GM21619 (cell line): ENCODE data around the gene SLC66A3.

Experiments used
- ATAC-seq: cut with Tn5 transposase; IDR thresholded peaks from one replicate; pipeline ENCODE4 v1.9.1; 2021; ENCODE audit not compliant: unreplicated experiment

The SLC66A3 gene

DNA sequence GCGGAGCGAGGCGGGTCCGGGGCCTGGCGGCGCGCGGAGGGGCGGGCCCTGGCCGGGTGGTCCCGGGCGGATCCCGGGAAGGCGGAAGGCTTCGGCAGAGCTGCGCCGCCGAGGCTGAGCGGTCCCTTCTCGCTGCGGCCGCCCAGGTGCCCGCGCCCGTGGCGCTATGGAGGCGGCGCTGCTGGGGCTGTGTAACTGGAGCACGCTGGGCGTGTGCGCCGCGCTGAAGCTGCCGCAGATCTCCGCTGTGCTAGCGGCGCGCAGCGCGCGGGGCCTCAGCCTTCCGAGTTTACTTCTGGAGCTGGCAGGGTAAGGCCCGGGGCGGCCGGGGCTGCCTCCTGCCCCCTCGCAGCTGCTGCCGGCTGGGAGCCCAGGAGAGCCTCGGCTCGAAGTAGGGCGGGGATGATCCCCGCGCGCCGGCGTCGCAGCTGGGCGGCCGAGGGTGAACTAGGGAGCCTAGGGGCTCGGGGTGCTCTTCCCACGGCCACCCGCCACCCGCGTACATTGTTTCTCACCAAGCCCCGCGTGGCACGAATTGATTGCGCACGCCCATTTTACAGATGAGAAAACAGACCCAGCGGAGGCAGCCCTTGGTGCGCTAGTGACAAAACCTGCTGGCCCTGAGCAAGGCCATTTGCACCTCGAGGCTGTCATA is at the start of gene SLC66A3:
TSS of gene SLC66A3 (plus strand) at position 87 of the 655 bp plus-strand sequence. CDS start at position 167, 80 bp downstream.
- ATAC-seq: peak; percentile 70

DNA sequence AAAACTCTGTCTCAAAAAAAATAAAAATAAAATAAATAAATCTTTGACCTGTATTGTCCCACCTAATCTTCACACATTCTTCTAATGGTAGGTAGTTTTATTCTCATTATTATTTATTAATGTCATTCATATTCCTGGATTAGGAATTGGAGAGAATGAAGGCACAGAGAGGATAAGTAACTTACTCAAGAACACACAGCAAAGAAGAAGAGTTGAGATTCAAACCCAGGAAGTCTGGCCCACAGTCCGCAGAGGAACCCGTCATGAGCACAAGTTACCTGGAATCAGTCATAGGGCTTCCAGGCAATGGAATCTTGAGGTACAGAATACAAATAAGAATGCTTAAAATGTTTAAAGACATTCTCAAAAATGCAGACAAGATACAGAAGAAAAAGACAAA is 46.3 kb upstream of the SLC66A3 start:
- no peak for ATAC-seq

DNA sequence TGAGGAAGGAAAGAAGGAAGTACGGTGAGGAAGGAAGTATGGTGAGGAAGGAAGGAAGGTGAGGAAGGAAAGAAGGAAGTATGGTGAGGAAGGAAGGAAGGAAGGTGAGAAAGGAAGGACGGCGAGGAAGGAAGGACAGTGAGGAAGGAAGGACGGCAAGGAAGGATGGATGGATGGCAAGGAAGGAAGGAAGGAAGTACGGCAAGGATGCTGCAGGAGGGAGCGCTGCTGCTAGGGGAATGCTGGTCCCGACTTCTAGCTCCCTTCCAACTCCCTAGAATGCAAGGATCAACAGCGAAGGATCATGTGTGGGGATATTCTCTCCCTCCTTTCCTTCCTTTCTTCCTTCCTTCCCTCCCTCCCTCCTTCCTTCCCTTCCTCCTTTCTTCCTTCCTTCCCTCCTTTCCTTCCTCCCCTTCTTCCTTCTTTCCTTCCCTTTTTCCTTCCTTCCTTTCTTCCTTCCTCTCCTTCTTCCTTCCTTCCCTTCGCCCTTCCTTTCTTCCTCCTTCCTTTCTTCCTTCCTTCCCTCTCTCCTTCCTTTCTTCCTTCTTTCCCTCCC is 42.3 kb upstream of the SLC66A3 start:
- no peak for ATAC-seq

DNA sequence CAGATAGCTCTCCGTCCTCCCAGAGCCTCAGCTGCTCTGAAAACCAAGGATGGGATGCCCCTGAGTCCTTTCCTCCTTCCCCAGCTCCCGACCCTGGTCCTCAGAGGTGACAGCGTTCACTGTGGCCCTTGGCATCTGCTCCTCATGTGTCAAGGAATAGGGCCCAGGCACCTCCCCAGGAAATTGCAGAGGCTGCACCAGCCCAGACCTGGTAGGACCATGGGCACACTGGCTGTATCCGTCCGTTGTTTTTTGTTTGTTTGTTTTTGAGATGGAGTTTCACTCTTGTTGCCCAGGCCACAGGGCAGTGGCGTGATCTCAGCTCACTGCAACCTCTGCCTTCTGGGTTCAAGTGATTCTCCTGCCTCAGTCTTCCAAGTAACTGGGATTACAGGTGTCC is 37.5 kb upstream of the SLC66A3 start:
- no peak for ATAC-seq

DNA sequence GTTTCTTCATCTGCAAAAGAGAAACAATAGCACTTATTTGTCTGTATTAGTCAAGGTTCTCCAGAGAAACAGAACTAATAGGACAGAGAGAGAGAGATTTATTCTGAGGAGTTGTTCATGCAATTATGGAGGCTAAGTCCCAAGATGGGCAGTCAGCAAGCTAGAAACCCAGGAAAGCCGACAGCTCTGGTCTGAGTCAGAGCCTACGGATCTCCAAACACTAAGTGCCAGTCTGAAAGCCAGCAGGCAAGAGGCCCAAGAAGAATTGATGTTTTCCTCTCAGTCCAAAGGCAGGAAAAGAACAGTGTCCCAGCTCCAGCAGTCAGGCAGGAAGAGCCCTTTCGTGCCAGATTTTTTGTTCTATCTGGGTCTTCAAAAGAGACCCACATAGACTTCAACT is 36.5 kb upstream of the SLC66A3 start:
- ATAC-seq: no peak

DNA sequence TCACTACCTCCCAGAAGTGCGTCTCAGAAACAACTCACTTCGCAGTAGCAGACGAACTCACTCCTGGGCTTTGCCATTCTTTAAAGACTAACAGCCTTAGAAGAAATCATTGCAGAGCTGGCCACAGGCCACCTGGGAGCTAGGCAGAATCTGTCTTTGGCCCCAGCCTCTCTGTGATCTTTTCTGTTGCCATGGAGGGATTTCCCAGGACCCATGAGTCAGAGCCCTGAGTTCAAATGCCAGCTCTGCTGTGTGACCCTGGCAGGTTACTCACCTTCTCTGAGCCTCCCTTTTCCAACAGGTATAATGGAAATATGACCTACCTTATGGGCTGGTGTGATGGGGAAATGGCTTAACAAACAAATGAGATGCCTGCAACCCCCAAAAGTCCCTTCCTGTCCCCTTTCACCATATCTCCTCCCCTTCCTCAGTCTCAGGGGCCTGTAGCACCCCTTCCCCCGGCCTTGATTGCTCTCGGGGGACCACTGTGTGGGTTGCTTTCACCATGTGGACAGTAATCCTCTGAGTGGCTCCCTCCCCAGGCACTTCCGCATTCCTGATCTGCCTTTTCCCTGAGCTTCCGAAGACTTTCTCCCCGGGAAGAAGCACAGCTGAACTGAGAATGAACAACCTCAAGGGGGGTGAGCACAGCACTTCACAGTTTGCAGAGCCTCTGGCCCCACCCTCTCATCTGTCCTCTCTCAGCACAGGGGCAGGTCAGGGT is 34.0 kb upstream of the SLC66A3 start:
- no peak for ATAC-seq

DNA sequence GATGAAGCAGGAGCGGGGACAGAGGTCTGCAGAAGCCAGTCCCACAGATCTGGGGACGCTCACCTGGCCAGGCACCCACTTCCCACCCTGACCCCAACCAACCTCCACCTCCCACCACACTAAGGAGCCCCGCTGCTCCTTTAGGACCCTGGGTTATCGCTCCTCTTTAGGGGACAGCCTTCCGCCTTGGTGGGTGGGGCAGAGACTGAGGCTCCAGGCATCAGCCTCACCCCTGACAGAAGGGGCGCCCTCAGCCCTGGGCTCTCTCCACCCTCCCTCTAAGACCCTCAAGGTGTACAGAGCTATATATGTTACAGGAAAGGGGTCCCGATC is 33.5 kb upstream of the SLC66A3 start:
- ATAC-seq: no peak

DNA sequence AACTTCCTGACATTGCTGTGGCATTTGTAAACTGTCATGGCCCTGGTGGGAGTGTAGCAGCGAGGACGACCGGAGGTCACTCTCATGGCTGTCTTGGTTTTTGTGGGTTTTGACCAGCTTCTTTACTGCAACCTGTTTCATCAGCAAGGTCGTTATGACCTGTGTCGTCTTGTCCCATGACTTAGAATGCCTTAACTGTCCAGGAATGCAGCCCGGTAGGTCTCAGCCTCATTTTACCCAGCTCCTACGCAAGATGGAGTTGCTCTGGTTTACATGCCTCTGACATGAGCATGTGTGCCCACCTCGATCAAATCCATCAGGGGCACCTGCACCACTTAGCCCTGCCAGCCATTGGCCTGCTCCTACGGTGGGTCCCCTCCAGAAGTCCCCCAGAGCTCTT is 32.9 kb upstream of the SLC66A3 start:
- no peak for ATAC-seq

DNA sequence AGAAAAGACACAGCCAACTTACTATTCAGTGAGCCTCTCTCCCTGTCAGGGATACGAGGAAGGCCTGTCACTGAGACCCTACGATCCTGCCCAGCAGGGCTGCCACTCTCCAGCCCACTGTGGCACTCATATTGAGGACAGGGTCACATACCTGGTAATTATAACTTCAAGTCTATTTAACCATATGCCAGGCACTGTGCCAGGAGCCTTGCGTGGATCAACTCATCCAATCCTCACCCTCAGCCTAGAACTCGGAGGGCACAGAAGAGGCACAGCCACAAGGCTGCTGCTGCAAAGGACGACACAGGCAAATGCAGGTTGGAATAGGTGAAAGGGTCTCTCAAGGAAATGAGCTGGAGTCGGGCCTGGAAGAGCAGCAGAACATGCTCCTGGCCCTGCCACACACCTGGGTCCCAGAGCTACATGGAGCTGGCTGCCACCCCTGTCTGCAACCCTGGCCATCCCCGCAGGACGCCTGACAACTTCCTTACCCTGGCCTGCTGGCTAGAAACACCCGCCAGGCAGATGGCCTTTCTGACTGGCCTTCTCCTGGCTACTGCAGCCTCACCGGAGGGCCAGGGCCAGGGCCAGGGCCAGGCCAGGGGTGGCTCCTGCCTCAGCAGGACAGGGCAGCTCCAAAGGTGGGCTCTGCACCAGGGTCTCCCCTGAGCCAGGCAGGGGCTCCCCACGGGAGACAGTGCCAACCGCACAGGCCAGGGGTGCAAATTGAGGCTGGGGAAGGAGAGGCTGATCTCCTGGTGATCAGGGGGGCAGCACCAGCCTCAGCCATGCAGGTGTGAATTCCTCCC is 32.1 kb upstream of the SLC66A3 start:
- no peak for ATAC-seq

DNA sequence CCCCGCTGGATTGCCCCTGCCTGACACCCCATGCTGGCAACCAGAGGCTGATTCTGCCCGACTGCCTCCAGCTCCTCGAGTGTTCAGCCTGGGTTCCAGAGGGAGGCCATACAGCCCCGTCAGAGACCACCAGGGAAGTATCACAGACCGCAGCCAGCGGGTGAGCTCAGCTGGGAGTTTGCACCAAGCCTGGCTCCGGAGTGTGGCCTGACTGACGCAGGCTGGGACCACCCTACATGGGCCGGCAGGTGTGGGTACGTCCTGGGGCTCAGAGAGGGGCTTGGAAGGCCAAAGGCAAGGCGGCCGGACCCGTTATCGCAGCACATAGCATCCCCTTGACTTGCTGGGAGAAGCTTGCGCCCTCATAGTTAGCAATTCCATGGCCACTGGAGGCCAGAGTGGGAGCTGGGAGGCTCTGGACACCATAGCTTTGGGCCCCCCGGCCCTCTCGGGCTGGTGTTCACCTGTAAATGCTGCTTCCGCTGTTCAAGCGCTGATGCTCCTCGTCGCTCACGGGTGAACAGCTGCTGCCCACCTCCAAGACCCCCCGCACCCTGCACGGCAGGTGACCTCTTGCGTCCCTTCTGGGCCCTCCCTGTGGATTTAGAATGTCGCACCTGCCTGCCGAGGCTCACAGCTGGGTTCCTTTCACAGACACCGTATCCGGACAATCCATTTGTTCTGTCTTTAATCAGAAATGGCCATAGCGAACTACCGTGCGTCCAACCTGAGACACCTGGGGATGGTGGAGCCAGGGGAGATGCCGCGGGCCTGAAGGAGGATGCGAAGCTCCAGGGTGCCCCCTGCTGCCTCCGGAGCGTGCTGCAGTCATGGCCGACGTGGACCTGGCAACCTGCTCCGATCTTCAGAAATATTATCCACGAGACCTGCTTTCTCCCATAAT is 31.2 kb upstream of the SLC66A3 start:
- no peak for ATAC-seq

DNA sequence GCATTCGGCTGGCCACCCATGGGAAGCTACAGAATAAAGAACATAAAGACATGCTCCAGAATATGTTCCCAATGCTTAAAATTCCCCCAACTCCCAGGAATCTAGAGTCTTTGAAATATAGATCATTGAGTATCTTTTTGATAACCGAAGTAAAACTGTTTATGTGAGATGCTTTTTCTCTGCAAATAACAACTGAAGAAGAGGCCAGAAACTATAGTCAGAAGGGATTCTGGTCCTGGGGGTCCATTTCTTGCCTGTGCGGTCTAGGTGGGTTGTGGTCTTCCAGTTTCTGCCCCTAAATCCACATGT is 30.6 kb upstream of the SLC66A3 start:
- ATAC-seq: no peak

DNA sequence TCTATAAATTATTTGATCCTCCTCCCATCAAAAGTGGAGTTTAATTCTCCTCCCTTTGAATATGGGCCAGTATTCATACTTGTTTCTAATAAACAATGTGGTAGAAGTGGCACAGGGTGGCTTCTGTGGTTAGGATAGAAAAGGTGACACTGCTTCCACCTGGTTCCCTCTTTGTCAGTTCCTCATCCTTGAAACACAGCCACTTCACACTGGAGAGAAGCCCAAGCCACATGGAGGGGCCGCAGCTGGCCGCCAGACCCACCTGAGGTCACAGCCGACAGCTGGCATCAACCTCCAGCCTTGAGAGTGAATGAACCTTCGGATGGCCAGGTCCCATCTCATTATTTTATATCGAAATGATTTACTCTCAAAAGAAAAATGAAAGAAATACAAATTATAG is 27.5 kb upstream of the SLC66A3 start:
- no peak for ATAC-seq

DNA sequence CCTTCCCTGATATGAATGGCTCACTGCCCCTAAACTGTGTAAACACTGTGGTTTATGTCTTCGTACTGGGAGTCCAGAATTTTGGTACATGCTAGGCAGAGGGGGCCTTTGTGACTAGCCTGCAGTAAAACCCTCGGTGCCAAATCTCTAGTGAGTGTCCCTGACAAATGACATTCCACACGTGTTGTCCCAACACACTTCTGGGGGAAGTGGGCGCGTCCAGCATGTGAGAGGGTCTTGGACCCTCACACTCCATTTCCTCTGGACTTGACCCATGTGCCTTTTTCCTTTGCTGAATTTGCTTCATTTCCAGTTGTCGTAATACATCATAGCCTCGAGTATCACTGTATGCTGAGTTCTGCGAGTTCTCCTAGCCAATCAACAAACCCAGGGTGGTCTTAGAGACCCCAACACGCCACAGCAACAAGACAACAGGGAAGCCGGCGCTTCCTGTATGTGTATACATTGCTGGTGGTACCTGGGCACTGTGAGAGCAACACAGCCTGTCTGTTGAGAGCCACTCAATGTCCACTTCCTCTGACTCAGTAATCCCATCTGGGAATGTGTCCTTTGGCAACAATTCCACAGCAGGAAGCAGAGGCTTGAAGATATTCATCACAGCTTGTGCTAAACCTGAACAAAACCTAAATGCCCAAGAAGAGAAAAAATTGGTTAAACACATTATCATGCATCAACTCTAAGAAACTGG is 26.9 kb upstream of the SLC66A3 start:
- no peak for ATAC-seq

DNA sequence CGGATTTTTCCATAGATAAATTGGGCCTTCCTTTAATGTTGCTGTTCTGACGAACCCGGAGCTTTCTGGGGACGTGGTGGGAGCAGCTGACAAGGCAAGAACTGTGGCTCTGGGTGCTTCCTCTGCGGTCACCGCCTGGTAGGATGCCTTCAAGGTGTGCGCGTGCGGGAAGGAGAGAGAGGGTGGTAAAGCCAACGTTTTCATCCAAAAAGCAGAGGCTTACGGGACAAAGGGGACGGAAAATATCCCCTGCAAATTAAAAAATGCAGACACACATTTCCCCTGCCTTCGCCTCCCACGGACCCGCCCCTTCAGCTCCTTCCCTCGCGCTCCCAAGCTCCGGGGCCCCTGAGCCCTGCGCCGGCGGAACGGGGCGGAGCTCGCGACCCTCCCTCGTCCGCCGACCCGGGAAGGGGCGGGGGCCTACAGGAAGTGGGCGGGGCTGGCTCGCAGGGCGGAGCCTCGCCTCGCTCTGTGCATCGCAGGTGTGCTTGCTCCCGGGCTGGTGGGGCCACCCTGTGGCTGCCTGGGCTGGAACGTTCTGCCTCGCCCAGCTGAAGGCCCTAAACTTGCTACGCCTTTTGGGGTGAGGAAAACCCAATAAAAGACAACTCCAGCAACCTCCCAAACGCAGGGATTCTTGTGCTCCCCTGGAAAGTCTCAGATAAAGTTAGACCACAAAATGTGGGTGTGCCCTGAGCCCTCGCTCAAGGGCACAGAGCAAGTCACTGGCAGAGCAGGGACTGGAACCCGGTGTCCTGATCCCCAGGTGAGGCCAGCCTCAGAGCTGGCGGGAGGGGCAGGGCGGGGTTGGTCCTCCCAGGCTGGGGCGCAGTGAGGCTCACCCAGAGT is 25.4 kb upstream of the SLC66A3 start:
- ATAC-seq: peak; percentile 84

DNA sequence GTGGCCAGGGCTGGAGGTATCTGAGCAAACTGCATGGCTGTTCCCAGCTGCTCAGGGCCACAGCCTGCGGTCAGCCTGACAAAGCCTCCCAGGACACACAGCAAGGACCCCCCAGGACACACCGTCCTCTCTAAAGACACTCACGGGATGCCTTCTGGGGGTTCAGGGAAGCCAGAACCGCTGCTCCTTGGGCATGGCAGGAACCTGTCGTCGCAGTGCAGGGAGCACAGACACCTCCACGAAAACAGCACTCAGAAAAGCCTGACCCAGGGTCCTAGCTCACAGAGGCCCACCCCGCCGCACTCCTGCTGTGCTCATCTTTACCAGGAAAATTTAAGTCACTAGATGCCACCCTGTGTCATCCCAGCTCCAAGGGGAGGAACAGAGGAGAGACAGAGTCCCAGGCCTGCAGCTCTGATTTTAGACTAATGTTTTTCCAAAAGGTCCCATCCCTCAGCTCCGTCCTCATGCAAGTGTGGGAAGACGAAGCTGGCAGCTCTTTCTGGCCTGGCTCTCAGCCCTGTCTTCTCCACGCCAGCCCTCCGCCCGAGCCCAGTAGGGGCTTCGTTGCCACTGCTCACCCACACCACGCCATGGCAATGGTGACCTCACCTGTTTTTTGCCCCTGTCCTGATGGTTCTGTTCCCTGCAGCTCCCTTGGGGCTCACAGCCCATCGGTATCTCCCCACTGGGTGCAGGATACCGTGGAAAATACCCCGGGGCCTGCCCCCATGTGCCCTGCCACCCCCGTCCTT is 23.9 kb upstream of the SLC66A3 start:
- no peak for ATAC-seq

DNA sequence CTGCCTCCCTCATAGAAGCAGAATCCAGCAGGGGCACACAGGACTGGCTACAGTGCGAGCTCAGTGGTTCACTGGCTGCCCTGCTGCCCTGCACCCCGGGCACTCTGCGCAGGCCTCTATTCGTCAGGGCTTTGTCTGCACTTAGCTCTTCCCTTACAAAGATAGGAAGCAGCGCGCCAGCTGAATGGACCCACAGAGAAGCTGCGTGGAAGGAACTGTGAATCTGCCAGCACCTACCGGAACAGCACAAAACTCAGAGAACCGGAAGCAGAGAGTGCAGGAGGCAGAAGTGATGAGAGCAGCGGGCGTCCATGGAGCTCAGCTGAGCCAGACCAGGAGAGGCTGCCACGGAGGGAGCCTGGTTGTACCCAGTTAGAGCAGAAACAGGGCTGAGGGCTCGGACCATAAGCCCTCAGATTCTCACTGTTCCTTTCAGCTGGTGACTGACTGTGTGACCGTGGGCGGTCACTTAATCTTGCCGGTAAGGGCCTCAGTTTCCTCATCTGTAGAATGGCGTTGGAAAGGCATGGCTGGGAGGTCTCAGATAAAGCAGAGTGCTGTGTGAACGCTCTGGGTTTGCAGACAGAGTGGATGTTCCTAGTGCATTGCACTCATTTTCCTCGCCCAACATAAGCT is 23.1 kb upstream of the SLC66A3 start:
- no peak for ATAC-seq

DNA sequence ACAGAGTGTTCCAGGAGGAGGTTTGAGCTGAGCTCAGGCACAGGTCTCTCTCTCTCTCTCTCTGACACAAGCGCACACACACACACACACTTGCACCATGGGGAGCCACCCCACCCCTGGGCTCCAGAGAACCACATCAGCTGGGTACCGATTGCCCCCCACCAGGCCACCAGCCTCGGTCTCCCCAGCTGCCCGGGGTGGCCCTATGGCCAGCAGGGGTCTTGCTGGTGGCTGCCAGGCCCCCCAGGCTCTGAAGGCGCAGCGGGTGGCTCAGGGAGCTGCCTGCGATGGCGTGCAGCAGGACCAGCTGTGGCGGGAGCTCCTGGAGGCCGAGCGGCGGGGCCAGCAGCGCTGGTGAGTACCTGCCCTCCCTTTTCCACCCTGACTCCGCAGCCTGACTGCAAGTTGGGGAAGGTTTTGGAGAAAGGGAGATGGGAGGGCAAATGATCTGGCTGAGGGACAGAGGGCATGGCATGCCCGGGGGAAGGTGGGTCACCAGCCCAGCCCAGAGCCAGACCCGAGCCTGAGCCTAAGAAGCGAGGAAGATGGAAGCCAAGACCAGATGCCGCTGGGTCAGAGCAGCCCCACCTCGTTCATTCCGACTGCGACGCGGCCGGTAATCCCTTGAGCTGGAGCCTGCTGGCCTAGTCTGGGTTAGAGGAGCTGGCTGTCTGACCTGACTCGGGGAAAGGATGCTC is 21.9 kb upstream of the SLC66A3 start:
- no peak for ATAC-seq

DNA sequence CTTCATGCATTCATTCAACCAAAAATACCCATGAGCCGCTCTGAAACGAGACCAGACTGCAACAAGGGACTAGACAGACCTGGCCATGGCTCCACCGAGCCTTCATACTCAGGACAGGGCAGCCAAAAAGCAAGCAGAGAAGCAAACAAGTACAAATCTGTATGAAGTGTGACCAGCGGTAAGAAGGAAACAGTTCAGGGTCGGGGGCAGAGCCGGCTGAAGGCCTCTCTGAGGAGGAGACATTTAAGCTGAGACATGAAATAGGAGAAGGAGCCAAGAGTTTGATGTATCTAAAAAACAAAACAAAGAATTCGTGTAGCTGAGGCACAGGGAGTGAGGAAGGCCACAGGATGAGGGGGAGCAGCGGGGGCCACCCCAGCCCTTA is 21.3 kb upstream of the SLC66A3 start:
- no peak for ATAC-seq
